ENCODE results near the gene CERS6. TPM values are rescaled to one million over a fixed set of nuclear protein-coding genes. Genes with fewer than 3 reads are reported as not detected.
A peak's percentile ranks its signal among the peaks of the same experiment; 100 is the strongest.
"Not testable (repeated sequence)": the region's sequence is repeated elsewhere in the genome, so short reads cannot be mapped to it uniquely, and the experiment has no call there.

Gene CERS6
- total RNA-seq, 1 donor from 2014 or later, result 23.6 TPM

DNA sequence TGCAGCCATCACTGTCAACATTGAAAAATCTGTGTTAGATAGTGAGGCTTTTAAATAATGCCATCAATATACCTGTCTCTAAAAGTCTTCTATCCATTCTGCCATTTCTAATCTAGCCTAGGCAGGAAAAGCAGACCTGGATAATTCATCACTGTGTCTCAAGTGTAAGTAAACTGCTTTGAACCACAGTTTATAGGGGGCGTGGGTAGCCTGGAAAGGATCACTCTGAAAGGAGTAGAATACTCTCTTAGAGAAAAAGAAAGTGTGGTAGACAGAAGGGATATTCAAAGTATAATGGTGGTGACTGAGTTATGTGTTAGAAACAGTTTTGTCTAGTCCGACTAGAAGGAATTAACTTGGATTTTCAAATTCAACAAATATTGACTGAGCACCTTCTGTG lies 40.8 kb downstream of the CERS6 start:
- DNase-seq (ENCODE audit: low read depth in 2 of 2), result no peak

- no peak for DNase-seq (ENCODE audit: low read depth in 2 of 2)
These were observed 43.4 kb downstream of the CERS6 start for GRCh38 chr2:168499500-168499899.

GRCh38 chr2:168500516-168500915 lies 44.4 kb downstream of the CERS6 start:
- no peak for DNase-seq (ENCODE audit: low read depth in 2 of 2)

DNA sequence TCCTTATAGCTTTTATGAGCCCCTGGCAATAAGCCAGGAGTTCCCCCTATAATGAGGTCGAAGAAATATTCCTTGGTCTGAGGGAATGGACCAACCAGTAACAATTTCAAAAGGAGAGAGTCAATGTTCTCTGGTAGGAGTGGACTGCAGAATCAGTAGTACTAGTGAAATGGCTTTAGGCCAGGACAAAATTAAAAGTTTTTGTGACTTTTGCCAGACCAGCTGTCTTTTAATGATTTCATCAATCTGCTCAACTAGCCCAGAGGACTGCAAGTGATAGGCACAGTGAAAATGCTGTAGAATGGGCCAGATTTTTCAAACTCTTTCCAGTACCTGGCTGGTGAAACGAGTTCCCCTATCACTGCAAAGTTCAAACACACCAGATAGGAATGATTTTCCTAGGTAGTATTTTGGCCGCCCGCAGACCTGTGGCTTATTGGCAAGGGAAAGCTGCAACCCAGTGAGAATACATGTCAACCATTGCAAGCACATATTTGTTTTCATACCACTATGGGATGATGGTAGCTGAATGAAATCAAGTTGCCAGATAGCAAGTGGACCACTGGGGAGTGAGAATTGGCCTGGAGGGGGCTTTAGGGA lies 45.5 kb downstream of the CERS6 start:
- DNase-seq (ENCODE audit: low read depth in 2 of 2), result no peak

- not testable (repeated sequence) for DNase-seq (ENCODE audit: low read depth in 2 of 2)
These were observed 46.8 kb downstream of the CERS6 start for GRCh38 chr2:168502852-168503251.

GRCh38 chr2:168503901-168504300 lies 47.8 kb downstream of the CERS6 start:
- no peak for DNase-seq (ENCODE audit: low read depth in 2 of 2)

DNA sequence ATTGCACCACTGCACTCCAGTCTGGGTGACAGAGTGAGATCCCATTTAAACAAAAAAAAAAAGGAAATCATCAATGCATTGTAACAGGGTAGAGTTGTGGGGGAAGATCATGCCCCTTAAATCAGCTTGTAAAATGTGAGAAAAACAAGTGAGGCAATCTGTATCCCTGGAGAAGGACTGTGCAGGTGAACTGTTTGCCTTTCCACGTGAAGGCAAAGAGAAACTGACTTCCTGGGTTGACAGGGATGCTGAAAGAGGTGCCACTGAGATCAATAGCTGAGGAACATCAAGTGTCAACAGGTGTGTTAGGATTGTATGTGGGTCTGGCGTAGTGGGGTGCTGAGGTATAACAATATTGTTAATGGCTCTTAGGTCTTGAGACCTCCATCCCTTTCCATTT lies 48.3 kb downstream of the CERS6 start:
- DNase-seq (ENCODE audit: low read depth in 2 of 2), result no peak

- no peak for DNase-seq (ENCODE audit: low read depth in 2 of 2)
These were observed 54.2 kb downstream of the CERS6 start for GRCh38 chr2:168510125-168510756.

DNA sequence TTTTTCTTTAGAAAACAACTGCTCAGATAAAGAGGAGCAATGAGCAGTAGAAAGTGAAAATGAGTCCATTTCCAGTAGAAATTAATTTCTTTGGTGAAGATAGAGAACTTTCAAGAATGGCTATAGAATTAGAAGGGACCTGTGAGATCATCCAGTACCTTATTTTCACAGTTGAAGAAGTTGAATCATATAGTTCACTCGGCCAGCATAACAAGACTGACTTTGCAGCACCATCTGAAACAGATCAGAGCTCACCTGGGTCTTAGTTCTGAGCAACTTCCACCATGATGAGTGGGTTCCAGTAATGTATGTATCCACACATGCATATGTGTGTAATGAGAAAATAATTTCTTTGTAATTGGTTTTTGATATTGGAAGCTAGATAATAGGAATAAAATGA lies 58.6 kb downstream of the CERS6 start:
- no peak for DNase-seq (ENCODE audit: low read depth in 2 of 2)

GRCh38 chr2:168515502-168515901 lies 59.4 kb downstream of the CERS6 start:
- no peak for DNase-seq (ENCODE audit: low read depth in 2 of 2)

DNA sequence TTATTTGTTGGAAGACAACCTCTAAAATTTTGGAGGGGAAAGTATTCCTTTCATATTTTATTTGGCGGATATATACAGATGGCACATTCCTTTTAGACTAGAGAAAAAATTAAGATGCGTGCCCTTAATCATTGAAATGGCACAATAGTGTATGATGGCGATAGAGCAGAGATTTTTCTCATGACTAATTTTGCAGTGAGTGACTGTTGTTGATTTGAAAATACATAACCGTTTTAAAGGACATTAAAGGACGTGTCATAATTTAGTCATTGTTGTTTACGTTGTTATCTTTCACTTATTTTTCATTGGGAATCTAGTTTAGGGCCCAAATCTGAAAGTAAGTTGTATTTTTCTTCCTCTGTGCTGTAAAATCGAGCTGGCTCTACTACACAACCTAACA lies 61.7 kb downstream of the CERS6 start:
- DNase-seq (ENCODE audit: low read depth in 2 of 2), result no peak

DNA sequence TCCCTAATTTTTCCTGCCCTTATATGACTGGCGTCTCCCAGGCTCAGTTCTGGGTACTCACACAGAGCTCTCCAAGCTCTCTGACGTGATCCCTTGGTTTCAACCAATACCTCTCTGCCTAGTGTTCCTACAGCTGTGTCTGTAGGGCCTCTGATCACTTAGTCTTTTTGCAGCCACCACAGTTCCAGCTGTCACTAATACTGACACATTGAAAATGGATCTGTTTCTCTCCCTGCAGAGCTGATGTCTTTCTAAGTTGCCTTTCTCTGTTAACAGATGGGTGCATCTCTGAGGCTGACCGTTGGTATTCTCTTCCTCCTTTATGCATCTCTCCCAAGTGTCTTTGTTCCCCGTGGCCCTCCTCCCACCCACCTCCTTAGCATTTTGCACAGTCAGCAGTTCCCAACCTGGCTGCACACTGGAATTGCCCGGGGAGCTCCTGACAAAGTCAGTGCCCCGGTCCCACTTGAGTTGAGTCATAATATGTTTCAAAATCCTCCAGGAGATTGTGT lies 62.5 kb downstream of the CERS6 start:
- DNase-seq (ENCODE audit: low read depth in 2 of 2), result no peak

DNA sequence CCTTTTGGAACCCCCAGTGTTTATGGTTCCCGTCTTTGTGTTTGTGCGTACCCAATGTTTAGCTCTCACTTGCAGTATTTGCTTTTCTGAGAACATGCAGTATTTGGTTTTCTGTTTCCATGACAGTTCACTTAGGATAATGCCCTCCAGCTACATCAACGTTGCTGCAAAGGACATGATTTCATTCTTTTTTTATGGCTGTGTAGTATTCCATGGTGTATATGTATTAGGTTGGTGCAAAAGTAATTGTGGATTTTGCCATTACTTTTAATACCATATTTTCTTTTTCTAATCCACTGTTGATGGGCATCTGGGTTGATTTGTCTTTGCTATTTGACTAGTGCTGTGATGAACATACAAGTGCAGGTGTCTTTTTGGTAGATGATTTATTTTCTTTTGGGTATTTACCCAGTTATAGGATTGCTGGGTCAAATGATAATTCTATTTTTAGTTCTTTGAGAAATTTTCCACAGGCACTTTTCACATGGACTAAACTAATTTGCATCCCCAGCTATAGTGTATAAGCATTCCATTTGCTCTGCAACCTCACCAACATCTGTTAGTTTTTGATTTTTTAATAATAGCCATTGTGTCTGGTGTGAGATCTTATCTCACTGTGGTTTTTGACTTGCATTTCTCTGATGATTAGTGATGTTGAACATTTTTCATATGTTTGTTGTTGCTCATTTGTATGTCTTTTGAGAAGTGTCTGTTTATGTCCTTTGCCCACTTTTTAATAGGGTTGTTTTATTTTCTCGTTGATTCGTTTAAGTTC lies 63.6 kb downstream of the CERS6 start:
- peak in 1 of 2 donors; percentile 20 for DNase-seq (ENCODE audit: low read depth in 2 of 2)

DNA sequence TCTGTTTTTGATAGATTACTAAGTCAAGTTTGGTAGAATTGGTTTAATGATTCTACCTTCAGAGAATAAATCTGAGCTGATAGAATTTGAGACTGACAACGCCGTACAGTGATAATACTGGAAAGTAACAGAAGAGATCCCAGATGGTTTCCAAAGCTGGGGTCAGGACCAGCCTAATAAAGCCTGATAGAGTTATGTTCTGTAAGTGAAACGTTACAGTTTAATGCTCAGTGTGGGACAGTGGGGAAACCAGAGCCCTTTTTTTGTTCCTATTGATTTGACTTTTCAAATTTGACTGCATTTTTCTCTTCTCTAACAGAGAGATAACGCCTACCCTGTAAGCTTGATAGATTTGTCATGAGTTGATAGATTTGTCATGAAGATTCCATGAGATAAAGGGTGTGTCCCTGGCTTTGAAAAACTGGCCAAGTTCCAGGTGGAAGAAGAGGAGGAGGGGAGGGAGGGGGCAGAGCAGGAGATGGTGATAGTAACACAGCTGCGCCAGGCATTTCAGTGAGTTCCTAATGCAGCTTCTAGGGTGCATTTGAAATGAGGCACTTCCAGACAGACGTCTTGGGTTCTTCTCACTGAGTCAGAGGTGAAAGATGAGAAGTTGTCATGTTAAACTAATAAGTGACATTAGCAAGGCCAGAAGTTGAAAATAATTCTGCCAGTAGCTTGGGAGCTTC lies 65.1 kb downstream of the CERS6 start:
- peak in 1 of 2 donors; percentile 7 for DNase-seq (ENCODE audit: low read depth in 2 of 2)

- DNase-seq (ENCODE audit: low read depth in 2 of 2), result no peak
These were observed 66.4 kb downstream of the CERS6 start for GRCh38 chr2:168522446-168522845.

GRCh38 chr2:168524005-168524404 lies 67.9 kb downstream of the CERS6 start:
- DNase-seq (ENCODE audit: low read depth in 2 of 2), result no peak

DNA sequence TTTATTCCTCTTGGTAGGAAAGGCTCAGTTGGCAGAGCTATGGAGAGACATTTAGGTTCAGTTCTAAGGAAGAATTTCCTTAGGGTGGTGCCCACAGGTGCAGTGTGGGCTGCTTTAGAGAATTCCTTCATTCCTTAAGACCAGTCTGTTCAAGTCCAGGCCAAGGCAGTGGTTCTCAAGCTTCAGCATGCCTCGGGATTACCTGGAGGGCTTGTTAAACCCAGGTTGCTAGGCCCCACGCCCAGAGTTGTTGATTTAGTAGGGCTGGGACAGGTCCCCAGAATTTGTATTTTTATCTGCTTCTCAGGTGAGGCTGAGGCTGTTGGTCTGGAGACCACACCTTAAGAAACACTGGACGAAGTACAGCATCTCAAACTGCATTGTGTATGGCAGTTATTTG lies 68.9 kb downstream of the CERS6 start:
- no peak for DNase-seq (ENCODE audit: low read depth in 2 of 2)

- peak in 1 of 2 donors; percentile 36 for DNase-seq (ENCODE audit: low read depth in 2 of 2)
These were observed 69.8 kb downstream of the CERS6 start for GRCh38 chr2:168525716-168526446.

DNA sequence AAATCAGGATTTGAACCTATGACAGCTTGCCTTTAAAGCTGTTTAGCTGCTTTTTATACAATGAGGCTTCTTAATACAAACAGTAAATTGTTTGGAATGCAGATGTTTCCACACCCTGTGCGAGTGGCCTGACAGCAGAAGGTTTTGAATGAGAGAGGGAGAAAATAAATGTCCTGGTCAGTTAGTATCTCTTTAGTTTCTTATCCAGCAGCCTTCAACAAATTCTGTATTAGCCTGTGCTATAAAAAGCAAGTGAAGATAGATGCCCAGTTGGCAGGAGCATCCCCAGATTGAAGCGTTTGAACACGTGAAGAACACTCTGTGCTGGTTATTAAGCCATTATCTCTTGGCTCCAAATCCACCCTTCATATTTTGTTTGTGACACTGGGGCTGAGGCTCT lies 70.6 kb downstream of the CERS6 start:
- no peak for DNase-seq (ENCODE audit: low read depth in 2 of 2)

DNA sequence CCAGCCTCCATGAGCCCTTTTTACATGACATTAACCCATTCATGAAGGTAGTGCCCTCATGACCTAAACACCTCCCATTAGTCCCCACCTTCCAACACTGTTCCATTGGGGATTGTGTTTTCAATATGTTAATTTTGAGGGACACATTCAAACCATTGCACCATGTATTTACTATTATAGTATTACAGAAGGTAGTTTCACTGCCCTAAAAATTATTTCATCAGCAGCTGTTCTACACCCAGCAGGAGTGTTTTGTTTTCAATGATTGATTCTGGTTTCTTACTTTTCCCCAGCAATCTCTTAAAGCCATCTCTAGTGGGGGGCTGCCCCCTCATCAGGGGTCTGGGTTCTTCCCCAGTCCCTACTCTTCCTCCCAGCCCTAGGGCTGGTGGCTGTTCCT lies 71.9 kb downstream of the CERS6 start:
- no peak for DNase-seq (ENCODE audit: low read depth in 2 of 2)

GRCh38 chr2:168528469-168528868 lies 72.4 kb downstream of the CERS6 start:
- DNase-seq (ENCODE audit: low read depth in 2 of 2), result no peak
